Limb (tissue), 2 donors: ENCODE results near the gene GPR78.

ENCODE experiments used
- DNase-seq, 2 donors: peaks; one replicate each; pipeline ENCODE4 v3.0.0-alpha.2; 2016; ENCODE audit errors: extremely low spot score in 2 of 2

The GPR78 gene

DNA sequence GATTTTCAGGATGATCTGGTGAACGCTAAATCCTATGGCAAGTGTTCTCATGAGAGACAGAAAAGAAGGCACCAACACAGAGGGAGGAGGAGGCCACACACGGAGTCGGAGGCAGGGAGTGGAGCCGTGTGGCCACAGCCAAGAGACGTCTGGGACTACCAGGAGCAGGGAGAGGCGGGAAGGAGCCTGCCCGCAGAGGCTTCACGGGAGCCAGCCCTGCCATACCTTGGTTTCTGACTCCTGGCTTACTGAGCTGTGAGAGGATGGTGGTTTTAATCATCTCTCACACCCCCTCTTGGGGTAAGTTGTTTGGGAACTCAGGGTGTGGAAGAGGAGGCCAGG lies 33.5 kb upstream of the GPR78 start:
- DNase-seq, result no peak

DNA sequence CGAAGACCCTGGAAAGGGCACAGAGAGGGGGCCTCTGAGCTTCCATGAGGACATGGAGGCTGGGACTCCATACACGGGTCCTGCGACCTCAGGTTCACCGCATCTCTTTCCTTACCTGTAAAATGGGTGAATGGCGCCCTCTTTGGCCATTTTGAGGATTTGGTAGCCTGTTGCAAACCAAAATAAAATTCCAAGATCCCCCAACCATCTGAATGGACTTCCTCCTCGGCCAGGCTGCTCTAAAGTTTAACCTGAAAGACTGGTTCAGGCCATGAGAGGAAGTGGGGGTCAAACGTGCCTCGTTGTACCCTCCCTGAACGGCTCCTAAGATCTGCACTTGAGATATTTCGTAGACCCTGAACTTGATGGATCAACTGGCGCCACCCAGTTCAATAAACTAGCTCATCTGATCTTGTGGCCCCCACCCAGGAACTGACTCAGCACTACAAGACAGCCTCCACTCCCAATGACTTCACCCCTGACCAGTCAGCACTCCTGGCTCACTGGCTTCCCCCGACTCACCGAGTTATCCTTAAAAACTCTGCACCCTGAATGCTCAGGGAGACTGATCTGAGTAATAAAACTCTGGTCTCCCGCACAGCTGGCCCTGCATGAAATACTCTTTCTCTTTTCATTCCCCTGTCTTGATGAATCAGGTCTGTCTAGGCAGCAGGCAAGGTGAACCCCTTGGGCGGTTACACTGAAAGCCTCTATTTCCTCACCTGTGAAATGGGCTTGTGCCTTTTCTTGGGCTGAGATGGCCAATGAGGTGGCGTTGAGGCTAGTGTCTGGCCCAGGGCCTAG lies 32.9 kb upstream of the GPR78 start:
- DNase-seq, result no peak

- no peak for DNase-seq
These were observed 32.1 kb upstream of the GPR78 start for GRCh38 chr4:8547912-8548730.

DNA sequence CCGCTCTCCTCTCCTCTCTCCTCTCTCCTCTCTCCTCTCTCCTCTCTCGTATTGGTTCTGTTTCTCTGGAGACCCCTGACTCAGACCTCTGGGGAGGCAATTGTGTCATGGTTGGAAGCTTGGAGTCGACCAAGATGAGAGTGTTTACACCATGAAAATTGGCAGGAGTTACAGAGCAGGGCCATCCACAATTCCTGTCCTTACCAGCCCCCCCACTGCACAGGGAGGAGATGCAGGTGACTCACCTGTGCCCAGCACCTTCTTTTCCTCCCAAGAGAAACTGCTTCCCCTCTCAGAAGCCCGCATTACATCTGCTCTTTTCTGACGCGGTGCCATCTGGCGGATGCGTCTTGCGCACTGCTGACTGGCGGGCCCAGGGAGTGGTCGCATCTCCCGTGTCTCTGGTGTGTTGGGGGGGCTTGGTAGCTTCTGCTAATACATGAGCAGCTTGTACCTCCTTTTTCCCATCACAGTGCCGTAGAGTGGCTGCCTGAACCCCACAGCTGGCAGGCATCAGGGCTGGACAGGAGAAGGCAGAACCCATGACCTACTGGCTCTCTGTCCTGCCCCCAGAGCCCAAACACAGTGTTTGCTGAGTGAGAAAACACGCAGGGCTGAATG lies 31.4 kb upstream of the GPR78 start:
- DNase-seq, result no peak

- DNase-seq, result no peak
These were observed 30.8 kb upstream of the GPR78 start for GRCh38 chr4:8549352-8549931.

- no peak for DNase-seq
These were observed 29.5 kb upstream of the GPR78 start for GRCh38 chr4:8550691-8551090.

GRCh38 chr4:8552024-8552423 lies 28.2 kb upstream of the GPR78 start:
- no peak for DNase-seq

GRCh38 chr4:8552581-8553205 lies 27.5 kb upstream of the GPR78 start:
- no peak for DNase-seq

DNA sequence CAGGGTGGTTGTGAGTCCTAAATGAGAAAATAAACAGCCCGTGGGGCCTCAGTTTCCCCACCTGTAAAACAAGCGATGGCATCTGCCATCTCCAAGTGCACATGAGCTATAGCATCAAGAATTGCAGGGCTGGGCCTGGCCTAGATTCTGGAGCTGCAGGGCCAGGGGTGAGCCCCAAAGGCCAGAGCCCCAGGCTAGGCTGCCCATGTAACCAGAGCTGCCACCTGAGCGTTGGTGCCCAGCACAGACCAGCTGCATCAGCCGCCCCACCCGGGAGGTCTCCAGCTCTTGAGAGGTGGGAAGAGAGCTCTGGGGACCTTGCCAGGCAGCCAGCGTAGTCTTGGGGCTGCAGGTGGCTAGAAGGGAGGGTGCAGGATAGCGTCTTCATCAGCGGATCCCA lies 27.0 kb upstream of the GPR78 start:
- DNase-seq, result no peak

DNA sequence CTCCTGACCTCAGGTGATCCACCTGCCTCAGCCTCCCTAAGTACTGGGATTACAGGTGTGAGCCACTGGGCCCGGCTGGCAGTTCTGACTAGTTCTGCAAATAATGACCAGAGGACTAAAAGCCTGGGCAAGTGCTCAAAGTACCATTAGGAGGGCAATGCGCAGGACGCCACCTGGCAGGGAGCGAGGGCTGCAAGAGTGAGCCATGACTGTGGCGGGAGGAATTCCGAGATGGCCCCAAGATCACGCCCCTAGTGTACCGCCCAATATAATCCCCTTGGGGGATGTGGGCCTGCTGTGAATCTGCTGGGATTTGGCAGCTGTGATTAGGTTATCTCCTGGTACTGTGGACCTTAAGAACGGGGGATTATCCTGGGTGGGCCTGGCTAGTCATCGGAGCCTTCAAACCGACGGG lies 26.2 kb upstream of the GPR78 start:
- DNase-seq, result no peak

DNA sequence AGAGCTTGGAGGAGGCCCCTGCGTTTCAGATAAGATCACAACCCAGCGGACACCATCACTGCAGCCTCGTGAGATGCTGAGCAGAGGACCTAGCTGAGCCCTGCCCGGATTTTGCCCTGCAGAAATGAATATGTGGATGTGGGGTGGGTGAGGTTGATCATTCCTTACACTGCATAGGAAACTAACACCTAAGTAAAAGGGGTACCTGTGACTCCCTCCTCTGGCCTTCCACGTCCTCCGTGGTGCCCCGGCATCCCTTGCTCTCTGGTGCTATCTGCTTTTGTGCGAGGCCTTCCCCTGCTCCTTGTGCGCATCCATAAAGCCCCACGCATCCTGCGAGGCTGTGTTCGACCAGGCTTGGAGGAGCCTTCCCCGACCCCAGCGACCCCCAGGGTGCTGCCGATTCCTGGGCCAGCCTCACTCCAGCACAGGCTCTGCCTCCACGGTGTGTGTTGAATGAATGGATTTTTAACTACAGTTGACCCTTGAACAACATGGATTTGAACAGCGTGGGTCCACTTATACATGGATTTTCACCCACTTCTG lies 25.6 kb upstream of the GPR78 start:
- no peak for DNase-seq

- no peak for DNase-seq
These were observed 24.5 kb upstream of the GPR78 start for GRCh38 chr4:8555716-8556115.

GRCh38 chr4:8556341-8557150 lies 23.6 kb upstream of the GPR78 start:
- no peak for DNase-seq

DNA sequence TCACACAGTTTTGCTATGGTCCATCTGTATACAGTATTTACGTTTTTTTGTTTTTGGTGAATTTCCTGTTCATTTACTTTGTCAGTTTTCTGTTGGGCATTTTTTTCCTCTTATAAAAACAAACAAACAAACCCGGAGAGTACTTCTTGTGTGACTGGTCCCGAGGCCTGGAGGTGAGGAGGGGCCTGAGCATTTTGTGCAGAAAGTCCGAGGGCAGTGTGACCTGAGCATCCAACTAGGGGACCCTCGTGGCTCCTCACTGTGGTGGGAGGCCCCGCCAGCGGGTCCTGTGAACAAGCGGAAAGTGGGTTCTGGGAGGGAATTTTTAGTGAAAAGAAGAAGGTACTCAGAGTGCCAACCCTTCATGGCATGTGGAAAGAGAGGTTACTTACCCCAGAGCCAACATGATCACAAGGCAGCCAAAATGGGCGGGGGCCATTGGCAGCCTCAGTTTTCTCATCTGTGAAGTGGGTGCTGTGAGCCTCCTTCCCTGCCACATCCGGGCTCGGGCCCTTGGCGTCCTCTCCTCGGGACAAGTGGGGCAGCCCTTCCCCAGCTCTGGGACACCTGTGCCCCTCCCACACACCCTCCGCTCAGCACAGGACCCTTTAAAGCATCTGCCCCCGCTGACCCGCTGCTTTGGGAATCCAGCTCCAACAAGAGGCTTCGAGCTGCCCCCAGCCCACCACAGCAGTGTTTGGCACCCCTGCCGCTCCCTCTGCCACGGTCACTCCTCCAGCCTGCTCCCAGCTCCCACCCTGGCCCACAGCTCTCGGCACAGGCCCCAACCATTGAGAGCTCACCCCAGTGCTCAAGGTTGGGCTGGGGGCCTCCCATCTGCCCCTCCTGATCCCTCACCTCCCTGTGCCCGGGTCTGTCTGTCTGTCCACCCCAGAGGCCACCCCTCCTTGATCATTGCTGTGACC lies 22.8 kb upstream of the GPR78 start:
- no peak for DNase-seq

DNA sequence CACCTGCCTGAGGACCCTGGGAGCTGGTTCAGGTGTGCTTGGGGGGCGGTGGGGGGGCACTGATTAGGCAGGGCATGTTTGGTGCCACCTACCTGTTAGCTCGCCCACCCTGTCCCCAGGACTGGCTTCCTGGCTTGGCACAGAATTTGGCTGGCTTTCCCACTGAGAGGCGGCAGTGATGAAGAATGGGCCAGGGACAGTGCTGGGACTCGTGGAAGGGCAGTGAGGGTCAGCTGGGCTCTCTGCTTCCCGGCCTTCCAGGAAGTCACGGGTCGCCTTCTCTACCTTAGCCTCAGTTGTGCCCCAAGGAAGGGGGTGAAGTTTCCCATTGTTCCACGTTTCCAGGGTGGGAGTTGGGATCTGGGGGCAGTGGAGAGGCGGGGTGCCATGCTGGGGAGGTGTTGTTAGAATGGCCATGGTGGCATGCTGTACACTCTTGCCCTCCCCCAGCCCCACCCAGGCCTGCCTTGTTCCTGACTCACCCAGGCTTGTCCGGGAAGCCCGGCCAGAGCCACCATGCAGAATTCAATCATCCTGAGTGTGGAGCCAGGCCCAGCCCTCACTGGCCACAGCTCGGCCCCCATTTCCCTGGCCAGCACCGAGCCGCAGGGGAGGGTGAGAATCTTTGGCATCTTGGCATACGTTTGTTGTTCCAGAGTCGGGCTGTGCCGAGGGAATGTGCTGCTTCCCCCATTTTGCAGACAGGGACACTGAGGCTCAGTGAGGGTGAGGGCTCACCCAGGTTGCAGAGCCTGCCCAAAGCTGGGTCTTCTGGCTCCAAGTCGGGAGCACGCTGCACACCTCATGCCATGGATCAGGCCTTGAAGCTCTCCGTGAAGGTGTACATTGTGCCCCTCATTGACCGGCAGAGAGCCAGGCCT lies 21.9 kb upstream of the GPR78 start:
- DNase-seq, result no peak

DNA sequence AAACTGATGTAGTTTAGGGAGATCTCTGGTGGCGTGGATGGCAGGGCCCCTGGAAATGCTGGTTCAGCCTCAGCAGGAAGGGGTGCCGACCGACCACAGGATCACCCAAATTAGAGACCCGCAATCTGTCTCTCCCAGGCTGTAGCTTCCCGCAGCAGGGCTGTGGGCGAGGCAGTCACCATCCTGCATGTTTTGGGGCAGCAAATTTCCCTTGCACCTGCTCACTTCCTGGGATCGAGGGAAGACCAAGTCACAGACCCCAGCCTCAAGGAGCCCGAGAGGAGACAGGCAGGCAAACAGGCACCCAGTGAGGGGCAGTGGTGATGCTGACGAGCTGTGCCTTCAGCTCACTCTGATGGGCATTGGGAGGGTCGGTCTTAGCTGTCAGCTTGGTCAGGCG lies 21.2 kb upstream of the GPR78 start:
- no peak for DNase-seq

DNA sequence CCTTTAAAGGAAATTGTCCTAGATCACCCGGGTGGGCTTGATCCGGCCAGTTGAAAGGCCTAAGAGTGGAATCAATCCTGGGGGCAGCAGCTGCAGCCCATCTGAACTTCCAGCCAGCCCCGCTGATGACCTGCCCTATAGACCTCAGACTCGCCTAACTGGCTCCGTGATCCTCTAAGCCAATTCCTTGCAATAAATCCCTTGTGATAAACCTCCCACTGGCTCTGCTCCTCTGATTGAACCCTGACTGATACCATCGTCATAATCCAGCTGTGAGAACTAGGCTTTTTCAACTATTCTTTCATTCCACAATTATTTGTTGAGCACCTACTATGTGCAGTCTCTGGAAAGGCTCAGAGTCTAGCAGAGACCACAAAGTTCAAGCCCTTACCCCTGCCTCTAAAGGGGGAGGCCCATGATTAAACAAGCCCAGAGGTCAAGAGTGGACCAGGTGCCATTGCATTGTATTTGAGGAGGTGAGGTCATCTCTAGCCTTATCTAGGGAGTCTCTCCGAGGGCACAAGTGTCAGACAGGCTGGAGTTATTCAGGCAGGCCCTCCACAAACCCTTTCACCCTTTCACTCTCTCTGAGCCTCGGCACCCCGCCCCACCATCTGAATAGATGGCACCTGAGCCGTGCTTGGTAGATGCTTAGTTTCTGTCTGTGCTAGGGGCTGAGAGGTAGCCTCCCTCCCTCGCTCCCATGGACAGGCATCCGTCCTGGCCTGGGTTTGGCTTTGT lies 20.5 kb upstream of the GPR78 start:
- no peak for DNase-seq
